TTC549 (cell line): ENCODE results near the gene DNAAF3.
A peak's percentile ranks its signal among the peaks of the same experiment; 100 is the strongest.
"Not testable (repeated sequence)": the region's sequence is repeated elsewhere in the genome, so short reads cannot be mapped to it uniquely, and the experiment has no call there.

Source experiments
- FAIRE-seq: peaks from 2 replicates; lab custom pipeline; 2012; peaks lifted over from hg19 to GRCh38; lab: Jason Lieb, UNC

The DNAAF3 gene

GRCh38 chr19:55175117-55175867 is 8.9 kb upstream of the DNAAF3 start:
- FAIRE-seq = no peak

DNA sequence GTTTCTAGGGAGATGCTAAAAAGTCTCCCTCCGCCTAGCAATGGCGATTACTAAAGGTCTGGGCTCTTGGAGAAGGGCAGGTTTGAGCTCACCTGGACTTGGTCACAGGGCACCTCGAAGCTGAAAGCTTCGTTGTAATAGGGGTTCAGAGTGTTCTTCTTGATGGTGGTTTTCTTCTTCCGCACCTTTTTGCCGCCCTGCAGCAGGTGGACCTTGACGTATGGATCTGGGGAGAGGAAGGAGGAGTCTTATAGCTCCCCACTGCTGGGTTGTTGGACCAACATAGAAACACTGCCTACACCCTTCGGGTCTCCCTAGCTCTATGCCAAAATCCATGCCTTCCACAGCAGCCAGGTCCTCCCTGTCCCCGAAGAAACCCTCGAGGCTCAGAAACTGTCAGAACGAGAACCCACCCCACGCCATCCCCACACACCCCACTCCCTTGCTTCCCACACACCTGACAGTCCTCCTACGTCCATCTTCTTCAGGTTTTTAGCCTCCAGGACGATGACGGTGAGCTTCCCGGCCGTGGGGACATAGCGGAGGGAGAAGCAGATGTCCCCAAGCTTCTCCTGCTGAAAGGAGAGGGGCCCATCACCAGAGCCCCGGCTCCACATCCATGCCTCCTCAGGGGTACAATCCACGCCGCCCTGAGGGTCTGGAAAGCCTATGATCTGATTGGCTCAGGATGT is 8.2 kb upstream of the DNAAF3 start:
- no peak for FAIRE-seq

GRCh38 chr19:55173714-55174409 is 7.4 kb upstream of the DNAAF3 start:
- peak; percentile 56 for FAIRE-seq

GRCh38 chr19:55173186-55173713 is 6.8 kb upstream of the DNAAF3 start:
- no peak for FAIRE-seq

GRCh38 chr19:55172741-55173140 is 6.3 kb upstream of the DNAAF3 start:
- FAIRE-seq = no peak

DNA sequence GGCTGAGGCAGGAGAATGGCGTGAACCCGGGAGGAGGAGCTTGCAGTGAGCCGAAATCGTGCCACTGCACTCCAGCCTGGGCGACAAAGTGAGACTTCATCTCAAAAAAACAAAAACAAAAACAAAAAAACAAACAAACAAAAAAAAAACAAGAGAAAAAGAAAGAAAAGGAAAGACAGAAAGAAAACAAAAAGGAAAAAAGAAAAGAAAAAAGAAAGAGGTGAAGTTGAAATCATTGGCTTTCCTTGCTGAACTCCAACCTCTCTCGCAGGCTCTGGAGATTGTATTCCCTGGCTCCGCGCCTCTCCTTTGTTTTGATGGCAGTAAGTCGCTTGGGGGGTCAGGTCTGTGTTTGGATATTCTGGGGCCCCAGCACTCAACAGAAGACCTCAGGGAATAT is 5.9 kb upstream of the DNAAF3 start:
- FAIRE-seq = not testable (repeated sequence)

DNA sequence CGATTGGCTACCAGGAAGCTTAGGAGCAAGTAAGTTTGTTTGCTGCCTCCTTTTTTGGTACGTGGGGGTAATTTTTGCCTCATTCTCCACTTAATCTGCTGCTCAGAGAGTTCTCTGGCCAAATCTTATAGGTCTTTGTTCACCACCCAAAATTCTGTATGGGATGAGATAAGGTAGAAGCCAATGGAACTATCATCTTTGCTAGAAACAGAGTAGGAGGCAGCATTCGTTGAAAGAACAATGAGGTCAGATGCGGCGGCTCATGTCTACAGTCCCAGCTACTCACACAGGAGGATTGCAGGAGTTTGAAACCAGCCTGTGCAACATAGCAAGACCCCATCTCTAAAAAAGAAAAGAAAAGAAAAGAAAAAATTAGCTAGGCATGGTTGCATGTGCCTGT is 5.0 kb upstream of the DNAAF3 start:
- no peak for FAIRE-seq

DNA sequence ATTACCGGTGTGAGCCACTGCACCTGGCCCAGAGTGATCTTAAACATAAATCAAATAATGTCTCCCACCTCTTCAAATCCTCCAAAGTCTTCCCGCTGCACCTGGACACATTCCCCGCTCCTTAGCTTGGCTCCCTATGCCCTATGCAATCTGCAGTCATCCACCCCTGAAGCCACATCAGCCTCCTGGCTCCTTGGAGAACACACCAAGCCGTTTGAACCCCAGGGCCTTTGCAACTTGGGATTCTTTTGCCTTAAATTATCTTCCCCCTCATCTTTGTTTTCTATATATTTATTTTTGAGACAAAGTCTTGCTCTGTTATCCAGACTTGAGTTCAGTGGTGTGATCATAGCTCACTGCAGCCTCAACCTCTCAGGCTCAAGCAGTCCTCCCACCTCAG is 2.7 kb upstream of the DNAAF3 start:
- no peak for FAIRE-seq

DNA sequence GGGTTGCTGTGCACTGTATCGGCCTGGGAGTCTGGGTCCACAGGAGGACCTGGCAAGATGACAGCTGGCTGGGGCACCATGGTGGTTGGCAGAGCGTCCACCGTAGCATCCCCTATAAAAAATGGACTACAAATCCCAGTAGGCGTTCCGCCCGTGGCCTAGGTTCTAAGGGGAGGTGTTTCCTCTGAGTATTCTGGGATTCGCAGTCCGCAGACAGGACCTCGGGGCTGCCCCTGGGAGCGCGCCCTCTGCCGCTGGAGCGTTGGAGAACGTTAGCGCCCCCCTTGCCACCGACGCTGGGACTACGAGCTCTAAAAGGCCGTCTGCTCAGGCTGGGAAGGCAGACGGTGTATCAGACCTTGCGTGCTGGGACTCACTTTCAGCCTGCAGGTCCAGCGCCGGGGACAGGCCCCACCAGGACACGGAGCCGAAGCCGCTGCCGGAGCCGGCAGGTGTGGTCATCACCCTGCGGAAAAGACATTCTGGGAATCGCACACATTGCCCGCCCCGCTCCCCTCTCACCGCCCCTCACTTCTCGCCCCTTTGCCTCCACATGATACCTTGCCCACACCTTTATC is 372 bp downstream of the DNAAF3 start:
- FAIRE-seq = peak; percentile 56

DNA sequence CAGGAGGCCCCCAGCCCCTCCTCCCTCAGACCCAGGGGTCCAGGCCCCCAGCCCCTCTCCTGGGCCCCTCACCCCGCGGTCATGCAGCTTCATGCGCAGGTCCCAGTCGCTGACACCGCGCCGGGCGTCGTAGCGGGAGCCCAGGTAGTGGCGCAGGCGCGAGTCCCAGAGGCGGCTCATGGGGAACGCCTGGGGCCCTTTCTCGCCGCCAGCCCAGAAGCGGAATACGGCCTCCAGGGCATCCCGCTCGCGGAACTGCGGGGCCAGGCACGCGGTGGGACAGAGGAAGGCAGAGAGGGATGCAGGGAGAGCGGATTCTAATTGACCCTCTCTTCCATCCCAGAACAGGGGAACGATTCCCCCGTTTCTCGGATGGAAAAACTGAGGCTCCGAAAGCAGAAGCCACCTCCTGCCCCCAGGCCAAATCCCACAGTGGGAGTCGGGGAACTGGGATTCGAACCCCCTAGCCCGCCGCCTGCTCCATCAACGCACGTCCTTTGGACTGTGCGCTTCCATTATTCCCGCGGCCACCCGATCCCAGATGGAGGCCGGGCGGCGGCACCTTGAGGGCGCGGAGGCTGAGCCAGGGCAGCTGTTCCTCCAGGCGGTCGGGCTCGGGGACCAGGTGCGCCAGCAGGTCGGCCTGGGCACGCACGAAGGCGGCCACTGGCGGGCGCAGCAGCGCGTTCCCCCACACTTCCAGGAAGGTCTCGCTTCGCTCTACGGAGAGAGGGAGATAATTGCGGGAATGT is 4.7 kb downstream of the DNAAF3 start:
- FAIRE-seq = no peak

GRCh38 chr19:55160986-55161365 is 5.4 kb downstream of the DNAAF3 start:
- FAIRE-seq = no peak

DNA sequence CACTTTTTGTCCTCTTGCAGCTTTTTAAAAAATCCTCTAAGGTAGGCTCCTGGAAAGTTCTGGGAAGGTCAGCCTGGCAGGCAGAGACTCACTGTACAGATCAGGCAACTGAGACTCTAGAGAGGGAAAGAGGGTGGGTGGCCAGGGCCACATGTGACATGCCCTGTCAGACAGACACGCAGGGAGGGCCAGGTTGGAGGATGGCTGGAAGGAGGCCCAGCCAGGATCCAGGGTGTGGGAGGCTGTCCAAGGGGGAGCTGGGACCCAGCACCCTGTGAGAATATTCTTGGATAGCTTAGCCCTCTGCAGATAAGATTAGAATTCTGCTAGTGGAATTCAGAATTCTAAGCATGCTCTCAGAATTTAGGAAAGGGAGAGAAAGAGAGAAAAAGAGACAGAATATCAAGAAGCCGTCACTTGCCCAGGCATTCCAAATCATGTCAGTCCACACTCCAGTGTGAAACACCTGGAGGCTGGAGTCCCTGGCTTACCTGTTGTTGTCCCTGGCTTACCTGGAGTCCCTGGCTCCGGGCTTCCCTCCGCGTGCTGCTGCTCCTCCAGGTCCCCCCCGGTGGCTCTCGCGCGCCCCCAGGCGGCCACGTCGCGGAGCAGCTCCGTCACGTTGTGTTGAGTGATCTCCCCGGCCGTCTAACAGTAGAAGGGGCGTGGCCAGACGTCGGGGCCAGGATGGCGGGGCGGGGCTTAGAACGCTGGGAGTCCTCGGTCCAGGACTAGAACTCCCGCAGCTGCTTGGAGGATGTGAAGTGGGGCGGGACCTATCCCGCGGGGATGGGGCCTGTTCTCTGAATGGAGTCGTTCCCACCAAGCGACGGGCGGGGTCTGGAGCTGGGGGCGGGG is 6.1 kb downstream of the DNAAF3 start:
- FAIRE-seq = peak; percentile 50

- no peak for FAIRE-seq
Observed at GRCh38 chr19:55158848-55159749, 7.3 kb downstream of the DNAAF3 start.

GRCh38 chr19:55158423-55158822 is 8.0 kb downstream of the DNAAF3 start:
- no peak for FAIRE-seq

DNA sequence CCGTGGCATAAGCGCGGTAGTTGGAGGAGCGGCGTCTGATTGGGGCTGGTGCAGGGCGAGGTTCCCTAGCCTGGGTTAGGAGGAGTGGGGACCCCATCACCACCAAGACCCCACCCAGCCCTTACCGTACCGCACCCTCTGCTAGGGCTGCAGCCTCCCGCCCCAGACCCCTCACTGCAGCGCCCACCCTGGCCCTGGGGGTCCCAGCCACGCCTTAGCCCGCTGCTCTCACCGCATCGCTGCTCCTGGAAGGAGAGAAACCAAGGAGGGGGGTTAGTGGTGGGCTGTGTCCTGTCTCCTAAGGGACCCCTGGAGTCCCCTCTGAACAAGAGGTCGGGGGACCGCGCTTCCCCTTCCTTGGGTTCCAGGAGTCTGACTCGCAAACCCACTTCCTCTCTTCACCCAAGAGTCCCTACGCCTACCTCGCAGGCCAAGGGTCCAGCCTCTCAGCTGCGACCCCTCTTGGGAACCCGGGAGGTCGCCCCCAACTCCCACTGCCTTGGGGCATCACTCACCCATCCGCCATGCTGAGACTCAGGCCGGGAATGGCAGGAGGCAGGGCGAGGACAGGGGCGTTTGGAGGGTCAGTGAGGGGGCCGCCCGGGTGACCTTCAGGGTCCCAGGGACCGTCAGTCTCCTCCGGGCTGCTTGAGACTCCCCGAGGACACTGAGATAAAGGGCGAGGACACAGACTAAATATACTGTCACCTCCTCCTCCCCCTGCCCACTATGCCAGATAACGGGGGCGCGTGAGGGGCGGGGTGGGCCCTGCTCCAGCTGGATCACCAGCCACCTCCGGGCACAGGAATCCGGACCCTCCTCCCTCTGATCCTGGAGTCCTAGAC is 9.1 kb downstream of the DNAAF3 start, which contains the start of gene TNNI3:
TNNI3 (minus strand) TSS at position 669 of the 845 bp plus-strand sequence; CDS start at position 526, 143 bp downstream.
- no peak for FAIRE-seq

- no peak for FAIRE-seq
Observed at GRCh38 chr19:55156202-55157063, 10.0 kb downstream of the DNAAF3 start.

DNA sequence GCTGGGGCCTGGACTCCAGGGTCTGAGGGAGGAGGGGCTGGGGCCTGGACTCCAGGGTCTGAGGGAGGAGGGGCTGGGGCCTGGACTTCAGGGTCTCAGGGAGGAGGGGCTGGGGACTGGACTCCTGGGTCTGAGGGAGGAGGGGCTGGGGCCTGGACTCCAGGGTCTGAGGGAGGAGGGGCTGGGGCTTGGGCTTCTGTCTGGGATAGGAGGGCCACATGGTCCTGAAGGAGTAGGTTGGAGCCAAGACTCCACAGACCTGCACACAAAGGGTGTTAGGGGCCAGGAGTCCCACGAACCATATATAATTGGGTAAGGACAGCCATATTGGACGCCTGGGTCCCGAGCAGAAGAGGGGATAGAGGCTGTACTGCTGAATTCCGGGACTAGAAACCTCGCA is 10.6 kb downstream of the DNAAF3 start:
- FAIRE-seq = not testable (repeated sequence)
